NCI-H748 treated with DMSO at 0.1 percent for 48 hours (cell line): ENCODE results near the gene TLR3.
A peak's percentile ranks its signal among the peaks of the same experiment; 100 is the strongest.

Experiments
- DNase-seq: peaks from one replicate; lab custom pipeline; 2025; lab: John Stamatoyannopoulos, UW

The TLR3 gene

GRCh38 chr4:186105647-186106321 lies 36.8 kb downstream of the TLR3 start:
- DNase-seq = peak; percentile 18

- DNase-seq = no peak
These were observed 39.0 kb downstream of the TLR3 start for GRCh38 chr4:186107947-186108346.

- no peak for DNase-seq
These were observed 39.4 kb downstream of the TLR3 start for GRCh38 chr4:186108391-186108790.

GRCh38 chr4:186109245-186109644 lies 40.3 kb downstream of the TLR3 start:
- DNase-seq = no peak

- no peak for DNase-seq
These were observed 47.7 kb downstream of the TLR3 start for GRCh38 chr4:186116697-186117096.

GRCh38 chr4:186118582-186118981 lies 49.6 kb downstream of the TLR3 start:
- no peak for DNase-seq

GRCh38 chr4:186121057-186121456 lies 52.1 kb downstream of the TLR3 start:
- no peak for DNase-seq

GRCh38 chr4:186128842-186129241 lies 59.9 kb downstream of the TLR3 start:
- no peak for DNase-seq

GRCh38 chr4:186131935-186132334 lies 63.0 kb downstream of the TLR3 start:
- no peak for DNase-seq

GRCh38 chr4:186132577-186133242 lies 63.8 kb downstream of the TLR3 start:
- no peak for DNase-seq

- DNase-seq = no peak
These were observed 65.3 kb downstream of the TLR3 start for GRCh38 chr4:186134257-186134656.

- no peak for DNase-seq
These were observed 65.9 kb downstream of the TLR3 start for GRCh38 chr4:186134861-186135260.

GRCh38 chr4:186137196-186137794 lies 68.3 kb downstream of the TLR3 start:
- peak; percentile 12 for DNase-seq
